Stimulated activated CD4-positive, alpha-beta T cell treated with anti-CD3 and anti-CD28 coated beads, Interleukin-2, amount 100 ng/mL, for 24 hours (primary cell): ENCODE measurements around the gene KCNJ5.

Experiments
- DNase-seq, 2 donors: peaks; one replicate each; pipeline ENCODE4 v3.0.0-alpha.2; 2020

KCNJ5 gene

GRCh38 chr11:128897826-128898225 is 6.7 kb downstream of the KCNJ5 start:
- no peak for DNase-seq

GRCh38 chr11:128898580-128899344 is 7.6 kb downstream of the KCNJ5 start:
- no peak for DNase-seq

DNA sequence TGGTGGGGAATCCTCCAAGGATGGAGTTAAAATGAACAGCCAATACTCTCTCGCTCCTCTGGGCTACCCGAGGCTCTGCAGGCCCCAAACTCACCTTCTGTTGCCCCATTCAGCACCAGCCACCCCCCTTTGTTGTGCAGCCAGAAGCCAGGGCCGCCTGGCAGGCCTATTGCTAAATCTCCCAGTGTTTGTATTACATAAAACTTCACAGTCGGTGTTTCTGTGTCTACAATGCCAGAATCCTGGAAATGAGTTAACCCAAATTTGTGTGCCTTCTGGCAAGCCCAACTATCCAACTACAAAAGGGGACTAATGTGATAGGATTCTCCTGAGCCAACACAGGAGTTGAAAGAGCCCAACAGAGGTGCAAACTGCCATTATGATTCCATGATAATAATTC is 9.3 kb downstream of the KCNJ5 start:
- no peak for DNase-seq

DNA sequence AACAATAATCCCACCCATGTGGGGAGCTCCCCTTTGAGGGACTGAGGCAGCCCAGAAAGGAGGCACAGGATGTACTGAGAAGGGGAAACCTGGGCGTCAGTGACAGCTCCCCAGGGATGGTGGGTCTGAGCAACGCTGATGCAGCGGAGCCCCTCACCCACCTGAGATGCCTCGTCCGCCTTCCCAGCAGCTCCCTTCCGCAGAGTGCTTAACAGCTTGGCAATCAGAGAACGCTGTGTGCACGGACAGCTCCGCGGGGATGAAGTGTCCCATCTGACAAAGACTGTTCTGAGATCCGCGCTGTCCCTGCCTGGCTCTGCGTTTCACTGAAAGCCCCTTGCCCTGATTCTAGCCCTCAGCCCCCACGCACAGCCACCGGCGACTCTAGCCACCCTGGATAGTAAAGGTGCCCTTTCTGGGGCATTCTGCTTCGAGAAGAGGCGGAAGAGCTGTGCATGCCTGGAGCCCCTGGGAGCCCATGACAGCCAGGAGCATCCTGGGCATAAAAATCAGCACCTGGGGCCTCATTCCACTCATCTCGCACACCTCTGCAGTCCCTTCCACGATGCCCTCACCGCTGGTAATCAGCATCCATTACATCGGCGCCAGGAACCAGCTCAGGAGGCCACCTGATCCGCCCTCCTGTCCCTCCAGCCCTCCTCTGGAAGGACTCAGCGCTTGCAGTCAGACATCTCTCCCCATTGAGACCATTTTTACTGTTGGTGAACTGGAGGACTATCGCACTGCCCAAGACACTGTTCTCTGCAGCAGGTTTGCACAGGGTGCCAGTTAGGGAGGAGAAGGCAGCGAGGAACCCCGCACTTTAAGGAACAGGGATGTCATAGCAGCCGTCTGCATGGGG is 10.7 kb downstream of the KCNJ5 start:
- no peak for DNase-seq

- DNase-seq = no peak
Measured at GRCh38 chr11:128902515-128903066, 11.4 kb downstream of the KCNJ5 start.

DNA sequence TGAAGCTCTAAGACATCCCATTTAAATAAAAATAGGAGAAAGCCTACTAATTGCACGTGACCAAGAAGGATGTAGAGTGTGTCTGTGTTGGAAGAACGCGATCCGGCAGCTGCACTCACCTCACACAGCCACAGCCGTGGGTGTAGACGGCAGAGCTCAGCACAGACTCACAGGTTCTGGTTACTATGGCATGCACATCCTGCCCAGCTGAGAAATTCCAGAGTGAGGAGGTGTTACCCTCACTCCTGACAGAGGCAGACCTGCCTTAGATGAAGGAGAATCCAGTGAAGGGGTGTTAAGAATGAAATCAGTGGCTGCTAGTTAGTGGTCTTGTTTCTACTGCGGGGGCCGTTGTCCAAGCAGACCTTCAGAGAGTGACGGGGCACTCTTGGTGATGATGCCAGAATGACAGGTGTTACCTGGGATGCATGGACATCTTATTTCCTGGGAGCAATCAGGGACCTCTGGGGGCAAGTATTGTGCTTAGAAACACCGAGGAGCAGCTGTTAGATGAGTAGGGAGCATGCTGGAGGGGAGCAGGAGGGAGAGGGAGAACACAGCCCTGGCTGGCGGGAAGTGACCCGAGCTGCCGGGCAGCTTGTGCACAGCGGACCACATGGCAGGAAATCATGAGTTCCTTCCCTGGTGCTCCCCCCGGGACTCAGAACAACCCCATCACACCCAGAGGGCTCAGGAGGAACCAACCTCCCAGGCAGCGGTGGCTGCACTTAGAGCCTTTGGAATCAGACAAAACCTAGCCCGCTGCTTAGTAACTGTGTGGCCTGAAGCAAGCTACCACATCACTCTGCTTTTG is 12.3 kb downstream of the KCNJ5 start:
- no peak for DNase-seq

DNA sequence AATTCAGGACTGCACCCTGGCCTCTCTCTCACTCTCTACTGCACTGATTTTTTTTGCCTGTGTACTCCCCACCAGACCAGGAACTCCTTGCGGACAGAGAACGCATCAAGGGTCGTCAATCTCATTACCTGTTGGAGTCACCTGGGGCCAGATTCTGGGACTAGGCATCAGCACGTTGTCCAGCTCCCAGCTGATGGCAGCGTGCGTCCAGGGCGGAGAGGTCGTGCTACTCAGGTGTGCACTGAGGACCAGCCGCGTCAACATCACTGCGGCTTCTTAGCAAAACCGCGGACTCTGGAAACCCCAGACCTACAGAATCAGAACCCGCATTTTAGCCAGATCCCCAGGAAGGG is 13.1 kb downstream of the KCNJ5 start:
- DNase-seq = no peak

DNA sequence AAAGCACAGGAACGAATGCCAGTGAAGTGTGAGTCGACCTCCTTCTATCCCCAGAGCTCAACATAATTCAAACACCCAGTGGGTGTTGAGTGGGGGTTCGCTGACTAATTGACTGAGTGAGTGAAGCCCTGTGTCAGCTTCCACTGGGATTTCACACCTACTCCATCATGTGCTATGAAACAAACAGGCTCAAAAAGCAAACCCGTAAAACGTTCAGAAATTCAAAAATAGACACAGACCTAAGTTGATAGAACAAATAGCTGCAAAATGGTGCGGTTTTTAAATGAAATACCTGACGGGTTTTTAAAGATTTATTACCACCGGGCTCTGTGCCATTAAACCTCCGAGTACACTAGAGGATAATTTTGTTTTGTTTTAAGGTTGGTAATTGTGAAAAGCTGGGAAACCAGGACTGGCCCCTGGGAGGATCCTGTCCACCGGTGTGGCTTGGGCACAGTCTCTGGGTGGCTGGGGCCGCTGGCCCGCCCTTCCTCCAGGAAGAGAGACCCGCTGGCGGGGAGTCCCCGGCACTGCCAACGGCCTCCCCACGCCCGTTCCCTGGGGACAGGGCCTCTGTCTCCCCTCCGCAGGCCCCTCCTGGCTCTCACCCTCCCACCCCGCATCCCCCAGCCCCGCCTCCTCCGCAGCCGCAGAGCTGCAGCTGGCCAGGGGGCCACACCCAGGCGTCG is 13.6 kb downstream of the KCNJ5 start:
- DNase-seq = no peak

- DNase-seq = peak; percentile 39 to 44
Measured at GRCh38 chr11:128905345-128906184, 14.4 kb downstream of the KCNJ5 start.

DNA sequence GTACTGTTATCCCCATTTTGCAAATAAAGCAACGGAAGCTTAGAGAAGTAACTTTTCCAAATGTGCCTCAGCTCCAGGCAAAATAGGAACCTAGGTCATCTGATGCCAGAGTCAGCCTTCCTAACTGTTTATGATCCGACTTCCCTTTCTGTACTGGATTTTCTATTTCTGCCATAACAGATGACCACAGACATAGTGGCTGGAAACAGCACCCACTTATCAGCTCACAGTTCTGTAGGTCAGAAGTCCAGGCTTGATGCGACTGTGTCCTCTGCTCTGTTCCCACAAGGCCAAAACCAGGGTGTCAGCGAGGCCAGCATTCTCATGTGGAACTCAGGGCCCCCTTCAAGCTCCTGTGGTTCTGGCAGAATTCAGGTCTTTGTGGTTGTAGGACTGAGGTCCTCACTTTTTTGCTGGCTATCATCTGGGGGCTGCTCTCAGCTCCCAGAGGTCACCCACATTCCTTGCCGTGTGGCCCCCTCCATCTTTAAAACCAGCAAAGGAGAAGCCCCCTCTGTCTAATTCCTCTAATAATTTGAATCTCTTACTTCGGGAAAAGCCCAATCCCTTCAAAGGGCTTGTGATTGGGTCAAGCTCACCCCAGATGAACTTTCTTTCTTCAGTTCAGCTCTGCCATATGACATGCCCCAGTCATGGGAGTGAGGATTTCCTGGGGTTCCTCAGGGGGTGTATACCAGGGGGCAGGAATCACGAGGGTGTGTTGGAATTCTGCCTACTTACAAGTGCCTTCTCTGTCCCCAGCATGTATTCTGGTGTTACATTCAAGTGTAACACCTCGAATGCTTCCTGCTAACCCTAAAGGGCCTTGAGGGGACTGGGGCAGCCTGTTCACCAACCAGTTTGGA is 15.3 kb downstream of the KCNJ5 start:
- no peak for DNase-seq

DNA sequence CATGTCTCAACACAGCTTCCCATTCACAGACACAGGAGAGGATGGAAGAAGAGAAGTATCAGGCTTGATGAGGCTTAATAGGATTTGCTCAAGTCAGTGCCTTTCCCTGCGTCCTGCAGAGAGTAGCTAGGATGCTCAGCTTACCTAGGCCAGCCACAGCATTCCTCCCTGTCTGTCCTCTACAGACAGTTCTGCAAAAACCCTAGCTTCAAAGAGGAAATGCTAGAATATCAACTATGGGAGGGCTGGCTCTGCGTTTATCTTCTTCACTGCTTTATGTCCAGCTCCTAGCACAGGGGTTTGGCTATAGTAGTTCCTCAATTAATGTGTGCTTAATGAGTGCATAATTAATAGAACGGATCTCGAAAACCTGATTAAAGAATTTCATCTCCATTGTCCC is 16.4 kb downstream of the KCNJ5 start:
- no peak for DNase-seq

- DNase-seq = no peak
Measured at GRCh38 chr11:128908391-128909246, 17.5 kb downstream of the KCNJ5 start.

DNA sequence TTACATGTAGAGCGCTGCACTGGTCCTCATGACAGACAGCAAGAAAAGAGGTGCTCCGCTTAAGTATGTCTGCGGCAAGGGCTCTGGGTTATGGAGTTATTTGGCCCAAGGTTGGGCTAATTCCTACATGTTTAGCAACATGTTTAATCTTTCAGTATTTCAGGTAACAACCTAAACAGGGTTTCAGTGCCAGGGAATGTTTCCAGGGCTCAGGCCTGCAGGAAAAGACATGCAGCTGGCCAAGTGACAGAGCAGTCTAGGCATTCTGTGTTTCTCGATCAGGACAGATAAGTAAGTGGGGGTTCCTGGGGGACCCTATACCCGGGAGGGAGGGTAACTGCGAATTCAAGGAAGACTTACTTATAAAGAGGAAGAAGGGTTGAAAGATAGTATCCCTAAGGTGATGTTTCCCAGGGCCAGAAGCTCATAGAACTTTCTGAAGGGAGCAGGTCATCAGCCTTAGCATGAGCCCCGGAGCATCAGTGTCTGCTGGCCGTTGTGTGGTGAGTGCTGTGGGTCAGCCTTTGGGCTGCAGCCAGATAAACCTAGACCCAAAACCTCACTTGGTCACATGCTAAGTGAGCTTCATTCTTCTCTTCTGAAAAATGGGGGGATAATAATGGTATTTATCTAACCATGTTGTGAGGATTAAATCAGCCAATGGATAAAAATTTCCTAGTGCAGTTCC is 18.4 kb downstream of the KCNJ5 start:
- no peak for DNase-seq

DNA sequence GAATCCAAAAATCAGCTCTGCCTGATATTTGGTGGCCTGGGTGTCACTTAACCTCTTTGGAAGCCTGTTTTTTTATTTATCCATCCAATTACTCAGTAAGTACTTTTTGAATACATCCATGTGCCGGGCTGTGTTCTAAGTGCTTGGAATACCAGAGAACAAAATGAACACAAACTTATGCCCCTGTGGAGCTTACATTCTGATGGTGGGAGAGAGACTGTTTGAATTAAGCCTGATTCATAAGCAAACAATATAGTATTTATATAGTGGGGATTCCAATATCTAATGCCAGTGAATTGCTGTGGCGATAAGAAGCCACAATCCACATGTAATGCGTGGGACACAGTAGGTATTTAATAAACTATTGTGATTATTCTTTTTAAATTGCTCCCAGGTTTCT is 19.4 kb downstream of the KCNJ5 start:
- no peak for DNase-seq

DNA sequence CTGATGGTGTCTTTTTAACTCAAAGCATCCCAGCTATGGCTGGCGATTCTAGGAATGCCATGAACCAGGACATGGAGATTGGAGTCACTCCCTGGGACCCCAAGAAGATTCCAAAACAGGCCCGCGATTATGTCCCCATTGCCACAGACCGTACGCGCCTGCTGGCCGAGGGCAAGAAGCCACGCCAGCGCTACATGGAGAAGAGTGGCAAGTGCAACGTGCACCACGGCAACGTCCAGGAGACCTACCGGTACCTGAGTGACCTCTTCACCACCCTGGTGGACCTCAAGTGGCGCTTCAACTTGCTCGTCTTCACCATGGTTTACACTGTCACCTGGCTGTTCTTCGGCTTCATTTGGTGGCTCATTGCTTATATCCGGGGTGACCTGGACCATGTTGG is 20.1 kb downstream of the KCNJ5 start:
- no peak for DNase-seq

- DNase-seq = no peak
Measured at GRCh38 chr11:128911701-128912100, 20.5 kb downstream of the KCNJ5 start.

GRCh38 chr11:128913806-128914205 is 22.6 kb downstream of the KCNJ5 start:
- no peak for DNase-seq

- DNase-seq = no peak
Measured at GRCh38 chr11:128914216-128915148, 23.3 kb downstream of the KCNJ5 start.
